Activated T-cell treated with anti-CD3 and anti-CD28 coated beads for 48 hours (primary cell): ENCODE data around the gene PPP1R13L.
"Not testable (repeated sequence)": the region's sequence is repeated elsewhere in the genome, so short reads cannot be mapped to it uniquely, and the experiment has no call there.

Source experiments
- DNase-seq: peaks from one replicate; pipeline ENCODE4 v3.0.0-alpha.2; 2020; ENCODE audit warnings: low read depth

The PPP1R13L gene

DNA sequence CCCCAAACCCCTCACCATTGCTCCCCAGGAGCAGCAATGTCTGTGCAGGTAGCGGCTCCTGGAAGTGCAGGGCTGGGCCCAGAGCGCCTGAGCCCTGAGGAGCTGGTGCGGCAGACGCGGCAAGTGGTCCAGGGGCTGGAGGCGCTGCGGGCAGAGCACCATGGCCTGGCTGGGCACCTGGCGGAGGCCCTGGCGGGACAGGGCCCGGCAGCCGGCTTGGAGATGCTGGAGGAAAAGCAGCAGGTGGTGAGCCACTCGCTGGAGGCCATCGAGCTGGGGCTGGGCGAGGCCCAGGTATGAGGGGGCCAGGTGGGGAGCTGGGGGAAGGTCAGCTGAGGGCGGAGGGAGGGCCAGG lies 59.4 kb downstream of the PPP1R13L start:
- DNase-seq: no peak

DNA sequence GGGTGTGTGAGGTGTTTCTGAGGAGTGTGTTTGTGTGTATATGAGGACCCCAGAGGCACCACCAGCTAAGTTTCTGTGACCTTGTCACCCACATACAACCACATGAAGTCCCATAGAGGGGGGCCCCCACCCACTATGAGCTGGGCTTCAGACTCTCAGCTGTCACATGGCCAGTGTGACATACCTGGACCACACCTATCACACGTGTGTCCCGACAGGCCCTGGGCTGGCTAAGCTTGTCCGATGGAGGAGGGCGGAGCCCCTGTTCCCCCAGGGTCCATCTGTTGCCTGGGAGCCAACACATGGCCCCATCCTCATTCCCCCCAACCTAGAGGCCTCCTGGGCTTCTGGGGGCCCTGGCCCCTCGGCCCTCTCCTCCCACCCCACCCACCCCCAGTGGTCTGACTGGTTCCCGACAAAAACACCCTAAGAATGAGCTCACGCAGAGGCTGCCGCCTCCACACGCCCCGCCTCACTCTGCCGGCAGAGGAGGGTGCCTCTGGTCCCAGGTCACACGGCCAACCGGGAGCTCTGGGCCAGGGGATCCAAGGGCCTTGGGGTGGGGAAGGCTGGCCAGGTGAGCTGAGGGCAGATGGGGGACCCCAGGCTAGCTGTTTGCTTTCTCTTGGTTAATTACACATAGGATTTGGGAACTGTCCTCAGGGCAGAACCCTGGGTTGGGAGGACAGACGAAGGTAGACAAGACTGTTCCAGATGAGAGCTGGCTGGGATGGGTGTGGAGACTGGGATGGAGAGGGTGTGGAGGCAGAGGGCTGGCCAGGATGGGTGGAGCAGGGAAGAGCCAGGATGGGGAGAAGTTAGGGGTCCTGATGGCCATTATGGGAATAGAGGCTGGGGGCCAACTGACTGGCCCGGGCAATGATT lies 60.0 kb downstream of the PPP1R13L start:
- no peak for DNase-seq

DNA sequence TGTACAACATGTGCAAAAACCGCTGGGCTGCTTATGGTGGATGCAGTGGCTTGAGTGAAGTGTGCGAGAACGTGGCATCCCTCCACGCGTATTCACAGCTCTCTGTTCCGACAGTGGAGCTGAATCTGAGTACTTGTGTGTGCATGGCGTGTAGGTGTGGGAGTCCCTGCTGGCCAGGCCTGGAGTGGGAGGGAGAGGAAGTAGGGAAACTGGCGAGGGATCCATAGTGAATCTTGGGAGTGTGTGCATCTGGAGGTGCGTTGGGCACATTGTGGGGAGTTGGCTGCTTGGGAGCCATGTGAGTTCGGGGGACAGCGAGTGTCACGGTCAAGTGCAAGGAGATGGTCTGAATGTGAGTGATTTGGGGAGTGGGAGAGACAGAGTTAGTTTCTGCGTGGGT lies 62.0 kb downstream of the PPP1R13L start:
- no peak for DNase-seq

DNA sequence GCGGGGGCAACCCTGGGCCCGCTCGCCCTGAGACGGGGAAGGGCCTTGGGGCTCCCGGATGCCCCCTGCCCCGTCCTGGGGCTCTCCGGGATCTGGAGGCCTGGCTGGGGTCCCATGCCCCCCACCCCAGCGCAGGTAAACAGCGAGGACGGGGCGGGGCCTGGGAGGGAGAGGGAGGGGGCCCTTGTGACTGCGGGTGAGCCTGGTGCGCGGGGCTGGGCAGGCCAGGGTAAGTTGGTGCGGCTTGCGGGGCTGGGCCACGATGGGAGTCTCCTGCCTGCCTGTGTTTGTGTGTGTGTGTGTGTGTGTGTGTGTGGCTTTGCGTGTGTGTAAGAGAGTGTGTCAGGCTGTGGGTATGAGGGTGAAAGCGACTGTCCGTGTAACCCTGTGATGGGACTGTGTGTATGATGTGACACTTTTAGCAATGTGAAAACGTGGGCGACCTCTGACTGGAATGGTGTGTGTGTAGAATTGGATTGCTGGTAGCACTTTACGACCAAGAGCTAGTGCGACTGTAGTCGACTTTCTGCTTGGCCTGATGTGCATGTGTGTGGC lies 63.9 kb downstream of the PPP1R13L start:
- DNase-seq: no peak

DNA sequence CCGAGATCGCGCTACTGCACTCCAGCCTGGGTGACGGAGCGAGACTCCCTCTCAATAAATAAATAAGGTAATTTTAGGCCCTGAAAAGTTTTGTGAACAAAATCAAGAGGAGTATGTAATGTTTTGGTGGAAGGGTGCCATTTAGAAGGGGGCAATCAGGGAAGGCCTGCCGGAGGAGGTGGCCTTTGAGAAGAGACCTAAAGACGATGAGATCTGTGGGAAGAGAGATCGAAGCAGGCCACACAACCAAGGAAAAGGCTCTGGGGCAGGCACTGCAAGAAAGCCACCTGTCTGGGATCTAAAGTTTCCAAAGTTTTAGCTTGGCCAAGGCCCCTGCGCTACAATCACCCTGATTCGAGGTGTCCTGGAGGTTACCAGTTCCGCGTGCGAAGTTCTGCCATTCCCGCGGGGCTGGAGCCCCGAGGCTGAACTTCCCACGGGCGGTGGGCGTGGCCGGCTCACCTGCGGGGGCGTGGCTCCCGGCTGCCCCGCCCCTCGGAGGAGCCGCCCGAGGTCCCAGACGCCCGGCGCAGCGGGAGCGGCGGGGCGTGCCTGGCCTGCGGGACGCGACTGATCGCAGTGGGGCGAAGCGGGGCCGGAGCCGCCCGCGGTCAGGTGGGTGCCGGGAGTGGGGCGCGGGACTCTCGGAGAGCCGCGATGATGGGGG lies 64.5 kb downstream of the PPP1R13L start, which contains the start of gene KLC3:
KLC3 (plus strand) TSS at position 519 of the 667 bp plus-strand sequence. CDS start 4,792 bp downstream, outside the sequence.
- DNase-seq: peak; percentile 46

DNA sequence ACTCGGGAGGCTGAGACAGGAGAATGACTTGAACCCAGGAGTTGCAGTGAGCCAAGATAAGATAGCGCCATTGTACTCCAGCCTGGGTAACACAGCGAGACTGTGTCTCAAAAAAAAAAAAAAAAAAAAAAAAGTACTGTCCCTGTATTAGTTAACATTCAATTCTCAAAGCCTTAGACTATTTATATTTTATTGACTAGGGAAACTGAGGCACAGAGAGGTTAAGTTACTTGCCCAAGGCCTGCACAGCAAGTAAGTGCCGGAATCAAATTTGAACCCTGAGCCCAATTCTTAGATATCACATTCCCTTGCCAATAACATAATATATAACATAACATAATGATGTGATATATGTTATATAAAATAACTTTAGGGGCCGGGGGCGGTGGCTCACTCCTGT lies 65.2 kb downstream of the PPP1R13L start:
- DNase-seq: no peak

DNA sequence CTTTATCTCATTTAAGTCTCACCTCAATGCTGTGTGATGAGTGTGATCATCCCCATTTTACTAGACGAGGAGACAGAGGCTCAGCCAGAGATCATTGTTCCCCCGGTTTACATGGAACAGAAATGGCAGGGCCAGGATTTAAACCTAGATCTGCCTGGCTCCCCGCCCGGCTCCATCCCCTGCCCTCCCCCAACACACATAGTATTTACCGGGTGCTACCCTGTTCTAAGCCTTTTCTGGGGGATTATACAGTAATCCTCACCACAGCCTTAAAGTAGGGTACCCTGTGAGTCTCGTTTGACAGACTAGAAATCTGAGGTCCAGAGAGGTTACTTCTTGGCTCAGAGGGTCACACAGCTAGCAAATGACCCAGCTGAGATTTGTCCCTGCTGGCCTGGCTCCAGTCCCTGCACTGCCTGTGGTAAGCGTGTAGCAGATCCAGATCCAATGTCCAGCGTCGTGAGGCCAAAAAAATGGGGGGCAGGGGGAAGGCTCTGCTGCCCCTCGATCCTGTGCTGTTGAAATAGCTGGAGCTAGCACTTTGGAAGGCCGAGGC lies 68.1 kb downstream of the PPP1R13L start:
- DNase-seq: no peak

DNA sequence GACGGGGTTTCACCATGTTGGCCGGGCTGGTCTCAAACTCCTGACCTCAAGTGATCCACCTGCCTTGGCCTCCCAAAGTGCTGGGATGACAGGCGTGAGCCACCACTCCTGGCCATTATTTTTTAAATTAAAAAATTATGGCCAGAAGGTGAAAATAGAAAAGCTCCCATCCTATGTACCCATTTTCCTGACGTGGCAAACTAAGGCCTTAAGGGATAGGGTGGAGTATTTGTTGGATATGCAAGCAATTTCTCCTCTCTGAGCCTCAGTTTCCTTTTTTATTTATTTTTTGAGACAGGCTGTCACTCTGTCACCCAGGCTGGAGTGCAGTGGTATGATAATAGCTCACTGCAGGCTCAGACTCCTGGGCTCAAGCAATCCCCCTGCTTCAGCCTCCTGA lies 70.0 kb downstream of the PPP1R13L start:
- not testable (repeated sequence) for DNase-seq

DNA sequence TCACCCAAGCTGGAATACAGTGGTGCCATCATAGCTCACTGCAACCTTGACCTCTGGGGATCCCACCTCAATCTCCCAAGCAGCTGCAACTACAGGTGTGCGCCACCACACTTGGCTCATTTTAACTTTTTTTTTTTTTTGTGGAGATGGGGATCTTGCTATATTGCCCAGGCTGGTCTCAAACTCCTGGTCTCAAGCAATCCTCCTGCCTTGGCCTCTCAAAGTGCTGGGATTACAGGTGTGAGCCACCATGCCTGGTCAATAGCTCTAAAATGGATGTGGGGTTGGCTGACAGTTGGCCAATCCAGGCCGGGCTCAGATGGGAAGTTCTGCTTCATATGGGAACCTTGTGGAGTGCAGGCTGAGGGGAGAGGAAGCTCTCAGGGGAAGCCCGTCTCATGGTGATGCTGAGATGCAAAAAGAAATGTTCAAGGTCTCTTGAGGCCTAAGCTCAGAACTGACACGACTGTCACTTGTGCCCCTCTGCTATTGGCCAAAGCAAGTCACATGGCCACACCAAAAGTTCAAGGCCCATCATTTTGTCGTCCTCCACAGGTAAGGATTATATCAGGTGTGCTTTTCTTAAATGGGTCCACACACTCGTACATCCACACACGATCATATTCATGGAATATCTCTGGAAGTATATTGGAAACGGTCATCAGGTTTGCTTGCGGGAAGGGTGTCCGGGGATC lies 71.1 kb downstream of the PPP1R13L start:
- DNase-seq: no peak

DNA sequence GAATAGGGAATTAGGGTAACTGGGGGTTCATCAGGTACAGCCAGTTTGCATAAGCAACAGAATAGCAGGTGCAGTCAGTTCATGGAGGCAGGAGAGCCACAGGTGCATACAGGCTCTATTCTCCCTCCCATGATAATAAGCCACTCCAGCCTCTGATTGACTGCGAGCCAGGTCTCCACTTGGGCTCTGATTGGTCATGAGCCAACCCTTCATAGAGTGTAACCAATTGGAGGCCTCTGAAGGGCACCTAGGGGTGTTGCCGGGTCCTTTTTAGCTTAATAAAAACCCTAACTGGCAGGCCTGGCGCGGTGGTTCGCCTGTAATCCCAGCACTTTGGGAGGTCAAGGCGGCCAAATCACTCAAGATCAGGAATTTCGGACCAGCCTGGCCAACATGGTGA lies 73.5 kb downstream of the PPP1R13L start:
- no peak for DNase-seq
